Right hindlimb (tissue), 1 donor: ENCODE results near the gene CFAP45.

ENCODE experiments used
- DNase-seq: peaks from one replicate; pipeline ENCODE4 v3.0.0-alpha.2; 2018

Gene CFAP45

DNA sequence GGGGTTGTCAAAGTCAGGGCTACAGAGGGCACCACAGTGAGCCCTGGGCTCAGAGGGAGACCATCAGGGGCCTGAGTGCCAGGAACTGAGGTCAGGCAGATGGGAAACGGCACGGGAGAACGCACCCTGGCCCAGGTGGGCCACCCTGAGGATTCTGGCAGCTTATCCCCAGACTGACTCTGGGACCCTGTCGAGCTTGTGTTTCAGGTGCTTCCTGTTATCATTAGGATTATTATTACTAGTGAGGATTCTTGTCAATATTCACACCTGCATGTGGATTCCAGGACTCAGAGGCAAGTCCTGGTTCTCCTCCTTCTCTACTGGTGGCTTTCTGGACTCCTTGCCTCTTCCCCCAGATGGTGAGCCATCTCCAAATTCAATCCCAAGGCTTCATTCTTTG is 52.7 kb downstream of the CFAP45 start:
- no peak for DNase-seq

DNA sequence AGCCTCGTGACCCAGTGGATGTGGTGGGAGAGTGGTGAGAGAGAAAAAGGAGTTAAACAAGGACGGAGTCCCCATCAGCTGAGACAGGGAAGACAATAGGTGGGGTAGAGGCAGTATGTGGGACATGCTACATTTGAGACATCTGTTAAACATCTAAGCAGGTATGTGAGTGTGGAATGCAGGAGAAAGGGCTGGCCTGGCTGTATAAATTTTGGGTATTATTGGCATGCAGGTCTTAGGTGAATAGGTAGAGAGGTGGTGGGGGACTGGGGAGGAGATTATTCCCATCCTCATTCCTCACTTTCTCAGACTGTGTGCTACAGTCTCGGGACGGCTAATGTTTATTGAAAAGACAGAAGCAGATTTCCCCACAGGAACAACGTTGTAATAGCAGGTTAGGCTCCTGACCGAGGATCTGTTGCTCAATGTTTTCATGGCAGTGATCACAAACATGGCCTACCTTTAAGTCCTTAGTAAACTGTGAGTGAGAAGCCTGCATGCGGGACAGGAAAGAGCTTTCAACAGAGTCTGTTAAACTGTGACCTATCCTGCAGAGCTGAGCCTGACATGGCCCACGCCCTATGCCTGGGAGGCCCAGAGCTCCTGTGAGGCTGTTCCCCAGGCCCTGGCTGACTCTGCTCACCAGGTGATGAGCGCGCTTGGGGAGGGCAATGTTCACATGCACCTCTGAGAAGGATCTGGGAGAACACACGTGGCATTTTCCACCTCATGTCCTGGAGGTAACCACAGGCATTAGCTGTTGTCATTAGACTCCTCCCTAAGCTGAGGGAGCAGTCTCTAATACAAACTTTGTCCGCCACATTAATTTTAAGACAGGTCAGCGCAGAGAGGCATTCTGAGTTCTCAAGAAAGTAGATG is 54.0 kb downstream of the CFAP45 start:
- no peak for DNase-seq

DNA sequence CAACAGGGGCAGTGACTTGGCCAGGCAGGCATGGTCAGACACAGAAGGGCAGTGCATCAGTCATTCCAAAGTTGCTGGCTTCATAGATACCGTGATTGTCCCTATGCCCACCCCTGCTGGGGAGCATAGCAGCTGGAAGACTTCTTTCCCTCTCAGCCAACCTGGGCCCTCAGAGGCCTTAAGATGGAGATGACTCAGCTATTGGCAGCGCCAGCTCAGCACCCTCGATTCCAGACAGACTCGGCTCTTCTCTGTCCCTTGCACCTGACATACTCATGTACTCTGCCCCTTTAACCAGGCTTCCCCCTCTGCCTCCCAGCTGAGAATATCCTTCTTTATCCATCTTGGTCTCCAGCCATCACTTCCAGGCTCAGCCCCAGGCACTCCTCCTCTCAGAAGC is 56.5 kb downstream of the CFAP45 start:
- no peak for DNase-seq

DNA sequence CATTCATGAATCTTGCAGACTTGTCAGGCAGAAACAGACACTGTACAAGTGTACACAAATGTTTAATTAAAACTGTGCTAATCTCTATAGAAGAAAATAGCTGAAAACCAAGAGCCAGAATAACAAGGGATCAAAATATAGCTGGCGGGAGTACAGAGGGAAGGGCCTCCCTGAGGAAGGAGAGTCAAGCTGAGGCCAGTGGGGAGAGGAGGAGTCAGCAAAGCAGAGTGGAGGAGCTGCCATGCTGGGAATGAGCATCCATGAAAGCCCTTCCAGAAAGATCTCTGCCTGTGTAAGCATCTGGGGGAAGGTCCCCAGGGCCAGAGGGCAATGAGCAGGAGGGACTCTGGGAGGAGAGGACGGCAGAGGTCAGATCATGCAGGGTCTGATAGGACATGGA is 58.2 kb downstream of the CFAP45 start:
- DNase-seq, result peak; percentile 42

DNA sequence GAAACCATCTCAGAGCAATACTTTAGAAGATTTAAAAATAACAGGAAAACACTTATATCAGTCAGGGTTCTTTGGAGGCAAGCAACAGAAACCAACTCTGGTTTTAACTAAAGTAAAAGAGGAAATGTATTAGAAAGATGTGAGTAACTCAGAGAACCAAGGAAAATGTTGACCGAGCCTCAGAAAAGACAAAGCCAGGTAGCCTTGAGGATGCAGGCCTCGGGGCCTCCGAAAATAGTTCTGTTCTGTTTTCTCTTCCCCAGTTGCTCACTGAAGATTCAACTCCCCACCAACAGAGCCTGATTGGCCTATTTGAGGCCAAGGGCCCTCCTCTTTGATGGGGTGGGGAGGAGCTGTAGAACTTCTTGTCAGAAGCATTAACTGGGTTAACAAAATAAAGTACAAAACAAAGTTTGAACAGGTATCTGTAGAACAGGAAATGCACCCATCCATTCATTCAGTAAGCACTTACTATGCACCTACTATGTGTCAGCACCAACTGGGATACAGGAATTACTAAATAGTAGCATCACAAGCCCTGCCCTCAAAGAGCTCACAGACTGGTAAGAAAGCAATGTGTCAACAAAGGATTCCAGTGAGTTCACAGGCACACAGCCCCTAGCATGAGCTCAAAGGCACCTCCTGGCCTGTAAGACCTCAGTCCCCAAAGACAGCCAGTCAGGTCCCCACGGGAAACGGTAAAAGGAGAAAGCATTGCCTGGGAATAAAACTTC is 60.7 kb downstream of the CFAP45 start:
- DNase-seq, result no peak

DNA sequence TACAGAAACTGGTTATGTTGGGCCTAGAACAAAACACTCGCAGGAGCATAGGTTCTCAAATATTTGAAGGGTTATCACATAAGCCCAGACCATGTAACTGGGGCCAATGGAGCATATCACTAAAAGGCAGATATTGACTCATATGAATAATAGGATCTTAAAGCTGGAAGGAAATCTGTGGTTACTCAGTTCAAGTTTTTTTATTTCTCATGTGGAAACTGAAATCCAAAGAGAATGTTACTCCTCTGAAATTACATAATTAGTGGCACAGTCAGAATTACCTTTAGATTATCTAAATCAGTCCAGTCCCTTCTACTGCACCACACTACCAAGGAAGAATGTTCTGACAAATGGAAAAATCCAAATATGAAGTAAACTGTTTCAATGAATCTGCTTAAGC is 61.2 kb downstream of the CFAP45 start:
- no peak for DNase-seq

DNA sequence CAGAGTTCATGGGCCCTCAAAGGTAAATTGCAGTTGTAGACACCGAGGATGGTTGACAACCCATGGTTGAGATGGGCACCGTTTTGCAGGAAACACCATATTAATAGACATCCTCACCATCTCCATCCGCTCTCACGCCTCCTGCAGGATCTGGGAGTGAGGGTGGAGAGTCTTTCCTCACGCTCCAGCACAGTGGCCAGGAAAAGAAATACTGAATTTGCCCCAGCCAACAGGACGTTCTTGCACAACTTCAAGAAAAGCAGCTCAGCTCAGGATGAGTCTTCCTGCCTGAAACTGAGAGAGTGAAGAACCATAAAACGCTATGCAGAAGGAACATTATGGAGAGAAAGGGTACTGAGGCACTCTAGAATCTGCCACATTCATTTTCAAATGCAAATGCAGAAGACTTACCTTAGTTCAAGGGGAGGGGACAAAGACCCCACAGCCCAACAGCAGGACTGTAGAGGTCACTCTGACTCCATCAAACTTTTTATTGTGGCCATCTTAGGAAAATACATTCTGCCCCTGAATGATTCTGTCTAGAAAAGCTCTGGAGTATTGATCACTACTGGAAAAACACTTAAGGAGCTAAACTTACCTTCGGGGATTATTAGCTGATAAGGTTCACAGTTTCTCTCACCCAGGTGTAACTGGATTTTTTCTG is 64.0 kb downstream of the CFAP45 start:
- DNase-seq, result no peak

DNA sequence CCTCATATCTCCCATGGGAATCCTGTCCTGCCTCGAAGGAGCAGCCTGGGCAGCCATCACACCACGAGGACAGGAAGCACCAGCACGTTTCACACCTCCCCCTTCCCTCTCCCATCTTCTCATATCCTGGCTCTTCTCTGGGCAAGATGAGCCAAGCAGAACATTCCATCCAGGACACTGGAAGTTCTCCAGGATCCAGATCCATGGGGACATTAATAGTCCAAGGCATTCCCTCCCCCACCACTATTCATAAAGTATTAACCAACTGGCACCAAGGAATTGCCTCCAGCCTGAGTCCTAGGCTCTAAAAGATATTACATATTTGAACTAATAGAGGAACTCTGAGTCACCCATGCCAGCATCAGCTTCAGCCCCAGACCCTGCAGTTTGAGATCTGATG is 64.6 kb downstream of the CFAP45 start:
- no peak for DNase-seq

DNA sequence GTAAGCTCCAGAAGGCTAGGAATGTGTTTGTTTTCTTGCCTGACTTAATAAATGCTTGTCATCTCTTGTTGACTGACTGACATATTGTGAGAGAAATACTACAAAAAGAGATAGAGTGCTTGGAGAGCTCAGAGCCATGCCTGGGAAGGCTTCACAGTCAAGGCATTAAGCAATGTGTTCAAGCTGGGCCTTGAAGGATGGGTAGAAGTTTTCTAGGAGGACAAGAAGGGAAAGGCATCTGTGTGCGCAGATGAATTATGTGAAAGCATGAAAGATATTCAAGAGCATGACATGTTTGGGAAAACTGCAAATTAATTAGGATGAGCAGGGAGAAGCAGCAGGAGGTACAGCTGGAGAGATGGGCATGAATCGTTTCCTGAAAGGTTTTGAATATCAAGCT is 67.7 kb downstream of the CFAP45 start:
- no peak for DNase-seq

DNA sequence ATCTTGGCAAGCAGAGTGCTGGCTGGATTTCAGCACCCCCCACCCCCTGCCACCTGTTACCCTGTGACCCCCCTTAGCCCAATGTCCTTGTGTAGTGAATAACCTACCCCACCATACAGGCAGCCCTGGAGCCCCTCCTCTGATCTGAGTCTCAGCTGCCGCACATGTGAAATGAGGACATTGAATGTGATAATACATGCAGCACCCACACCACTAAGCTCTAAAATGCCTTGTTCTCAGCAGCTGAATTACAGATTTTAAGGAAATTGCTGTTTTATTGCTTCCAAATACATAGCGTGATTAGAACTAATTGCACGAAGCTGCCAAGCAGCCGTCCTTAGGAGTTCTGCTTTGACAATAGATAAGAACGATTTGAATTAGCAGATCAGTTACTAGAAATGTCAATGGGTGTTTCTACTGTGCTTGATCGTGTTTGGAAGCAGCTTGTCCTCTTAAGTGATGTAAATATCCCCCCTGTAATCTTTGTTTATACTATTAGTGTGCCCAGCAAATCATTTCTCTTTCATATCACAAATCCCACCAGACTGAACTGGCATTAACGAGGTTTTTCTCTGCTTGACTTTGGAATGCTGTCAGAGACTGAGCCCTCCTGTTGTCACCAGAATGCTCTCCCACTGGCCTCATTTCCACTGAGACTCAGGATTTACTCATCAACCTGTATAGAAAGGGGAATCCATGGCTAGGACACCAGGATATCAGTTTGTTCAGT is 68.4 kb downstream of the CFAP45 start:
- DNase-seq, result peak; percentile 32

DNA sequence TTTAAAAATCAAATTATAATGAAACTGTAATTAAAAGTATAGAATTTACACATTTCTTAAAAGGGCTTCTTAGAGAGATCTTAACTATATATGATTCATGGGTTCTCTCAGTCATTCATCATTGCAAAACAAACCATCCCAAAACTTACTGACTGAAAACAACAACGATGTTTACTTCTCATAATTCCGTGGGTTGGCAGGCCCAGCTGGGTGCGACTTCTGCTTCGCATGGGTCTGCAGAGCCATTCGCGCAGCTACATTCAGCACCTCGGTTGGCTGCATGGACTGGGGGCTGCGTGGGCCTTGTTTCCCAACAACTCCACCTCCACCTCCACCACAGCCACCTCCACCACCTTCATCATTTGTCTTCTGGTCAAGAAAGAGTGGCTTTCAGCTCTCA is 69.2 kb downstream of the CFAP45 start:
- no peak for DNase-seq

DNA sequence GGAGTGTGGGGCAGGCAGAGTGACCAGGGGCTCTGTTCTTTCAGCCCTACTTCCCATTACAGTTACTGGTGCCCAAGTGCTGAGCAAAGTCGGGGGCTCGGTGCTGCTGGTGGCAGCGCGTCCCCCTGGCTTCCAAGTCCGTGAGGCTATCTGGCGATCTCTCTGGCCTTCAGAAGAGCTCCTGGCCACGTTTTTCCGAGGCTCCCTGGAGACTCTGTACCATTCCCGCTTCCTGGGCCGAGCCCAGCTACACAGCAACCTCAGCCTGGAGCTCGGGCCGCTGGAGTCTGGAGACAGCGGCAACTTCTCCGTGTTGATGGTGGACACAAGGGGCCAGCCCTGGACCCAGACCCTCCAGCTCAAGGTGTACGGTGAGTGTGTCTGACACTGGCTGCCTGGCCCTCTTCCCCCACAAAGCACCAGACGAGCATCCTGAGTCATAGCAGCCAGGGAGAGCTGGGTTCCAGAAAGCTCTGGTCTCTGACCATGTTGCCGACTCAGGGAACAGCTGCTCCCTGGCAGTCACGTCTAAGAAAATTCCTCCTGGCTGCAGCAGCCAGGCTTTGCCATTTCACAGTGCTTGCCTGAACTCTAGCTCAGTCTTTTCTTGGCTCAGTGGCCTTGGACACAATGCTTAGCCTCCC is 70.0 kb downstream of the CFAP45 start:
- peak; percentile 39 for DNase-seq

DNA sequence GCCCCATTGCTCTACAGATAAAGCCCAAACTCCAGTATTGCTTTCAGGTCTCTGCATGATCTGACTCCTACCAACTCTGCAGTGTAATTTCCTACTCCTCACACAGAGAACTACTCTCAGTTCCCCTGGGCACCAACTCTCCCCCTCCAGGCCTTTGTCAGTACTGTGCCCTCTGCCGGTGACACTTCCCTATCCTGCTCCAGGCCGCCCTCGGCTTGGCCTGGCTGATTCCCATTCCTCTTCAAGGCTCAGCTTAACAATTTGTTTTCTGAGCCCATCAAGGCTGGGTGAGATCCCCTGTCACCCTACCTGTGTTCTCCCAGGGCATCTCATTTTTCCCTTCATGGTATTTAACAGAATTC is 70.7 kb downstream of the CFAP45 start:
- no peak for DNase-seq

DNA sequence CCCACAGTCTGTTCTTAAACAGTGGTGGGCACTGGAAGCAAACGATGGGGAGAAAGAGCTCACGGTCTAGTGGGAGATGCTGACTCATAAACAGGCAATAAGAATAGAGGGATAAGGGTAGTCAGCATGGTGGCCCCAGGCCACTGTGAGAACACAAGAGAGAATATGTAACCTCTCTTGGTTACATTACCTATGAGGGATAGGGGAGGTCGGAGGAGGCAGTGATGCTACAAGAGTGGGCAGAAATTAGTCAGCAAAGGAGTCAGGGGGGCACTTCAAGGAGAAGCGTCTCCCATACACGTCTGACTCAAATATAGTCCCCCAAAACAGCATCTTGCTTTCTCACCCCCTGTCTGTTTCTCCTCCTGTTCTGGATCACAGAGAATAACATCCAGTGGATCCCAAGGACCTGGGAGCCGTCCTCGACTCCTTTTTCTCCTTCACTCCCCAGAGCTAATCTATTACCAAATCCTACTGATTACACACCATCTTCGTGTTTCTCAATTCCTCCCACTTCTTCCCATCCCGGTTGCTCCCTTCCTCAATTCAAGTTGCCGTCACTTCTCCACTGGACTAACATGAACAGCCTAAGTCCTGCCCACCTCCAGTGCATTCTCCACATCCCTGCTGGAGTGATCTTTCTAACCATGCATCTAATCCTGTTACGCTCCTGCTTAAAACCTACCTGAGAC is 71.2 kb downstream of the CFAP45 start:
- DNase-seq, result no peak

DNA sequence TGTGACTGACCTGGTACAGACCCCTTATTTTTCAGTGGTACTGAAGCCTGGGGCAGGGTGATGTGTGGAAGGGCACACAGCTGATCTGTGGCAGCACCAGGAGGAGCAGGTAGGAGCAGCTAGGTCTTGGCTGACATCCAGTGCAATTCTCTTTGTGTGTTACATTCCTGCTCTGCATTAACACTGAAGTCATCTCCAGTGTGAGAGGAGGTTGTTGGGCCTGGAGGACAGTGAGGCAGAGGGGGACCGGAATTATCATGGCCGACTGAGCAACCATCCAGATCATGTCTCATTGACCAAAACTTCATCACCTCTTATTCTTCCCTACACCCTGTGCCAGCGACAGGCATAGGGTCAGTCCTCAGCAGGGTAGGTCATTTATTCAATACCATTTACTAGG is 71.8 kb downstream of the CFAP45 start:
- DNase-seq, result no peak

DNA sequence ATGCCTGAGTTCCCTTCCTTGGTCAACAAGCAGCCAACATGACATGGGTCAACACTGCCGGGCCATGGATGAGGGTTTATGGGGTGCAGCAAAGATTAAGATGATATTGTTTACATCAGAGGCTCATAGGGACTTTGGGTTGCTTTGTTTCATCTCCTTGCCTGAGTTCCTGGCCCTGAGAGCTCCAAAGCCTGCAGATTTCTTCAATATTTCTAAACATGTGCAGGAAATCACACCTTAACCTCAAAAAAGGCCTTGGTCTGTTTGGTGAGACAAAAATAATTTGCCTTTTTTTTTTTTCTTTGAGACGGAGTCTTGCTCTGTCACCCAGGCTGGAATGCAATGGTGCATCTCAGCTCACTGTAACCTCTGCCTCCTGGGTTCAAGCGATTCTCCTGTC is 72.4 kb downstream of the CFAP45 start:
- DNase-seq, result no peak

DNA sequence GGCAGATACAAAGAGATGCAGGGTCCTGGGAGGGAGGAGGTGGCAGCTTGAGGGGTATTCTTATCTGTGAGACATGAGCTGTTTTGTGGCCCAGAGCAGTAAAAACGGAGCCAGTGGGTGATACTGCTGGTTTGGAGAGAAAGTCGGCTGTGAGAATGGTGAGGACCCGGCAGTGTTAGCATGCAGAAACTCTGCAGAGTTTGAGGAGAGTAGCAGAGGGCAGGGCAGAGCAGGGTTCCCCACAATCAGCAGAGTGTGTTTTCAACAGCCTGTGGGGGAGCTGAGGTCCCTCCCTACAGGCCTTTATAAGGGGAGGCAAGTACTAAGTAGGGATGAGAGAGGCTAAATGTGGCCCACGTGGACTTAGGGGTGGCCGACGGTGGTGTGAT is 72.9 kb downstream of the CFAP45 start:
- no peak for DNase-seq

DNA sequence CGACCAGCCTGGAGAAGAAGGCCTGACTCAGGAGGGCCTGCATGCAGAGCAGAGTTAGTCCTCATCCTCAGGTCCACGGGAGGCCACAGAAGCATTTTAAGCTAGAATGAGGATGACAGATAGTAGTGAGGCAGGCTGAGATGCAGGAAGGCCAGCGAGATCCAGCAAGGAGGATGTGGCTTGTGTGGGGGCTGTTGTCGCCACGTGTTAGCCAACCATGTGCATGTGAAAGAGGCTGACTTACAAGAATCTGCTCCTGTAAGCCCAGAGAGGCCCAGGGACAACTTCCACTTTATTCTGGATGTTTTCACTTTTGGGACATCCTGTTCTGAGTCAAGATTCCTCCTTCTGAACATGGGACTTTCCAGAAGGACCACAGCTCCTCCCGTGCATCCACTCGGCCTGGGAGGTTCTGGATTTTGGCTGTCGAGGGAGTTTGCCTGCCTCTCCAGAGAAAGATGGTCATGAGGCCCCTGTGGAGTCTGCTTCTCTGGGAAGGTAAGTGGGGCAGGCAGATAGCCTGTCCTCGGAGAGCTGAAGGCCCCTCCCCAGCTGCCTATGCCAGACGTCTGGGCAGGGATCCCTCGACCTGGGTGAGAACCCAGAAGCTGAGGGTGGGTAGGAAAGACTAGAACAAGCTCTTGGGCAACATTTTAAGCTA is 73.4 kb downstream of the CFAP45 start, which contains the start of gene SLAMF8:
Gene SLAMF8 (plus strand): TSS at position 433 of the 661 bp plus-strand sequence. CDS start 26 bp downstream, at position 459.
- DNase-seq, result no peak

DNA sequence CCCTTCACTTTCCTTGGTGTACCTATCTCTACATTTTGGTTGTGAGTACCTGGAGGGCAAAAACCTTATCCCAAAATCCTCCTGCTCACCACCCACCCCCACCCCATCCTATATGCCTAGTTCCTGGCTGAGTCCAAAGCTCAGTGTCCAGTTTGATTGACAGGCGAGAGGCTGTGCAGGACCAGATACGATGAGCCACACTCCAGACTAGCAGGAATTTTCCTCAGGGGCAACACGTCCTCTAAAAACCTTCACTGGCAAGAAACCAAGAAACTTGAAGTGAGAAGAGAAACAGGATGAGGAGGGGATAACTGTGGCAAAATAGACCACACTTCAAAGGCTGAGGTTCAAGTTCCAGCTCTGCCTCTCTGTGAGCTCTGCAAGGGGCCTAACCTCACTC is 74.4 kb downstream of the CFAP45 start:
- DNase-seq, result no peak

DNA sequence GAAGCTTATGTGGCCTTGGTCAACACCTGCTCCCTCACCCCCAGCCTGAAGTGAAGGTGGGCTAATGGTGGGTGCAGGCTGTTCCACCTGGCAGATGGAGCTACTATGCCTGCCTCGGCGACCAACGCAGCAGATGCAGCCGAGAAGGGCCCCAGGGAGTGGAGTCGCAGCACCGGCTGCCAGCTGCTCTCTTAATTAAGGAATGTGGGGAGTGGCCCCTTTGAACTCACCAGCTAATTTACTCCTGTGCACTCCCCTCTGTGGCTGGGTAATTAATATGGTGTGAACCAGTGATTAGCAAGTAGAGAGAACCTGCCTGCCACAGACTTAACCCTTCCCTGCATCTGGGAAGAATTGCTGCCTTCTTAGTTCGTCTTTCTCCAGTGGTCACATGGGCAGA is 76.6 kb downstream of the CFAP45 start:
- DNase-seq, result no peak
